HEK293 (cell line): ENCODE data around the gene BACH2.
A peak's percentile ranks its signal among the peaks of the same experiment; 100 is the strongest.
"Not testable (repeated sequence)": the region's sequence is repeated elsewhere in the genome, so short reads cannot be mapped to it uniquely, and the experiment has no call there.

Source experiments
- CTCF ChIA-PET: fragments of 350-600 bp; formaldehyde crosslinking; extraction: SDS; loops from one replicate; lab custom pipeline; 2021; ENCODE audit warnings: antibody characterized with exemption; lab: Yijun Ruan, JAX
- POLR2A ChIA-PET: fragments of 300-600 bp; formaldehyde crosslinking; extraction: SDS; loops from one replicate; lab custom pipeline; 2020; ENCODE audit warnings: antibody characterized with exemption, inconsistent platforms; lab: Yijun Ruan, JAX
- H3K27ac ChIP-seq: fragments of 200-500 bp; sonication (Bioruptor generic); 2 replicates; pipeline ENCODE4 v1.5.1; 2014; ENCODE audit warnings: low read depth, low read length, control low read depth, inconsistent platforms; ENCODE audit errors: extremely low read depth
- H3K36me3 ChIP-seq, 2 experiments: fragments of 200-500 bp in 1 of 2; sonication (Bioruptor generic) in 1 of 2; 1 replicate in 1 of 2; 2 replicates in 1 of 2; pipeline ENCODE4 v1.5.1; 2014 to 2017; ENCODE audit warnings: inconsistent platforms in 2 of 2, low read length in 2 of 2; ENCODE audit not compliant: control insufficient read depth in 2 of 2, insufficient read depth in 1 of 2
- H3K4me1 ChIP-seq: fragments of 200-500 bp; sonication (Bioruptor generic); 2 replicates; pipeline ENCODE4 v1.5.1; 2014; ENCODE audit warnings: mild to moderate bottlenecking, low read length, inconsistent platforms; ENCODE audit not compliant: control insufficient read depth, insufficient read depth
- H3K4me3 ChIP-seq: 2 replicates; pipeline ENCODE4 v1.5.1; 2011; ENCODE audit warnings: low read depth, mild to moderate bottlenecking, control low read depth, low read length, moderate library complexity
- H3K9me3 ChIP-seq: fragments of 200-500 bp; sonication (Bioruptor generic); 2 replicates; pipeline ENCODE4 v1.5.1; 2014; ENCODE audit warnings: low read depth, low read length, inconsistent platforms; ENCODE audit not compliant: control insufficient read depth, insufficient read depth
- GFI1B ChIP-seq: fragments of 450-650 bp; formaldehyde crosslinking; IDR thresholded peaks from 2 replicates; pipeline ENCODE4 v1.5.1; 2016; ENCODE audit warnings: missing biosample characterization, missing genetic modification characterization
- KLF1 ChIP-seq: fragments of 450-650 bp; formaldehyde crosslinking; IDR thresholded peaks from 2 replicates; pipeline ENCODE4 v1.5.1; 2016; ENCODE audit warnings: missing biosample characterization, missing genetic modification characterization
- RBAK ChIP-seq: fragments of 450-650 bp; formaldehyde crosslinking; IDR thresholded peaks from 2 replicates; pipeline ENCODE4 v1.5.1; 2016; ENCODE audit warnings: missing biosample characterization, missing genetic modification characterization
- SCRT1 ChIP-seq: fragments of 450-650 bp; formaldehyde crosslinking; IDR thresholded peaks from 2 replicates; pipeline ENCODE4 v1.5.1; 2016; ENCODE audit warnings: missing biosample characterization, missing genetic modification characterization, borderline replicate concordance
- SCRT2 ChIP-seq: fragments of 450-650 bp; formaldehyde crosslinking; IDR thresholded peaks from 2 replicates; pipeline ENCODE4 v1.5.1; 2016; ENCODE audit warnings: missing biosample characterization, missing genetic modification characterization
- ZFP37 ChIP-seq: fragments of 450-650 bp; formaldehyde crosslinking; IDR thresholded peaks from 2 replicates; pipeline ENCODE4 v1.5.1; 2016; ENCODE audit warnings: missing biosample characterization, missing genetic modification characterization
- ZNF184 ChIP-seq: fragments of 450-650 bp; IDR thresholded peaks from 2 replicates; pipeline ENCODE4 v1.5.1; 2018; ENCODE audit warnings: missing biosample characterization, mild to moderate bottlenecking, missing genetic modification characterization
- ZNF514 ChIP-seq: fragments of 450-650 bp; formaldehyde crosslinking; IDR thresholded peaks from 2 replicates; pipeline ENCODE4 v1.5.1; 2016; ENCODE audit warnings: missing biosample characterization, missing genetic modification characterization
- ZNF544 ChIP-seq: fragments of 450-650 bp; formaldehyde crosslinking; IDR thresholded peaks from 2 replicates; pipeline ENCODE4 v1.5.0; 2017; ENCODE audit warnings: missing biosample characterization, missing genetic modification characterization
- ZSCAN30 ChIP-seq: fragments of 450-650 bp; IDR thresholded peaks from 2 replicates; pipeline ENCODE4 v1.5.1; 2018; ENCODE audit warnings: missing biosample characterization, mild to moderate bottlenecking, missing genetic modification characterization, moderate library complexity
- TF ChIP-seq, protein P1 (sequence below): fragments of 450-650 bp; formaldehyde crosslinking; IDR thresholded peaks from 2 replicates; pipeline ENCODE4 v1.5.1; 2017; ENCODE audit warnings: missing biosample characterization, missing genetic modification characterization
- TF ChIP-seq, protein P2 (sequence below): fragments of 450-650 bp; formaldehyde crosslinking; optimal IDR thresholded peaks from 2 replicates; pipeline ENCODE3; 2016; ENCODE audit warnings: missing biosample characterization, mild to moderate bottlenecking, missing genetic modification characterization
- TF ChIP-seq, protein P3 (sequence below): fragments of 450-650 bp; formaldehyde crosslinking; IDR thresholded peaks from 2 replicates; pipeline ENCODE4 v1.5.1; 2016; ENCODE audit warnings: missing biosample characterization, missing genetic modification characterization

Gene BACH2

DNA sequence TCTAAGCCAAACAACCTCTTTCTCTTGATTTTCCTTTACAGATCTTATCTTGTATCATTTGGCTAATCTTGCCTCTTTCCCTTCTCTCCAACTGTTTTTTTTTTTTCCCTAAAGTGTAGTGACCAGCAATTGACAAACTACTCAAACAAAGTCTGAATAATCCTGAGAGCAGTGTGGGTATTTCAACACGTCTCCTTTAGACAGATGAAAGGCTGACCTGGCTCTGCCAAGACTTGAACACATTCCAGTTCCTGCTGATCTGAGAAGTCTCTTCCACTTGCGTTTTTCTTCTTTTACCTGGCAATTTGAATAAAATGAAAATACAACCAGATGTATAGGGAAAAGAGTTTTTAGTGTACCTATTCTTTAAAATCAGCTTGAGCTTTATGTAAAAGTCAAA lies 234.0 kb downstream of the BACH2 start (continued):
- TF ChIP-seq GFI1B (tag by site-specific recombination) = no peak

DNA sequence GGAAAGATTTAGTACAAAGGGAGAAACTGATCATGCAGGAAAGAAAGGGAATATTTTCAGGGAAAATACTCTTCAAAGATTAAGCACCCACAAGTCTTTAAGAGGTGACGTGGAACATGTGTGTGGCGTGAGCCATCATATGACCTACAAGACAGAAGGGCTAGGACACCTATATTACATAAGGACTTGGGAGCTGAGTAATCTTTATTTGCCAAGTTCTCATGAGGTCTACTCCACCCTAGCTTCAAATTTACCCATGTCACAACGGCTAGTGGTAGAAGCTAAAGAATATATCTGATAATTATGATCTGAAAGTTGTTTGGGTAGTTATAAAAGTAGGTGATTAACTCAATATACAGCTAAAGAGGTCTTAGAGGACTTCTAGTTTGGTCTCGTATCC lies 234.6 kb downstream of the BACH2 start:
- no peak overlapping the region for H3K27ac ChIP-seq
- ChIA-PET POLR2A (no interaction called here), CTCF (interaction anchor here (0.8 to 2.4 kb wide), 3 partner anchors 16 to 122 kb away, joined by 4 to 10 read pairs (median 8); no protein-coding TSS in a partner anchor)
- no peaks in the 10 kb centered on the region for H3K36me3 ChIP-seq
- no peak overlapping the region for H3K4me3 ChIP-seq
- TF ChIP-seq, protein P1, sequence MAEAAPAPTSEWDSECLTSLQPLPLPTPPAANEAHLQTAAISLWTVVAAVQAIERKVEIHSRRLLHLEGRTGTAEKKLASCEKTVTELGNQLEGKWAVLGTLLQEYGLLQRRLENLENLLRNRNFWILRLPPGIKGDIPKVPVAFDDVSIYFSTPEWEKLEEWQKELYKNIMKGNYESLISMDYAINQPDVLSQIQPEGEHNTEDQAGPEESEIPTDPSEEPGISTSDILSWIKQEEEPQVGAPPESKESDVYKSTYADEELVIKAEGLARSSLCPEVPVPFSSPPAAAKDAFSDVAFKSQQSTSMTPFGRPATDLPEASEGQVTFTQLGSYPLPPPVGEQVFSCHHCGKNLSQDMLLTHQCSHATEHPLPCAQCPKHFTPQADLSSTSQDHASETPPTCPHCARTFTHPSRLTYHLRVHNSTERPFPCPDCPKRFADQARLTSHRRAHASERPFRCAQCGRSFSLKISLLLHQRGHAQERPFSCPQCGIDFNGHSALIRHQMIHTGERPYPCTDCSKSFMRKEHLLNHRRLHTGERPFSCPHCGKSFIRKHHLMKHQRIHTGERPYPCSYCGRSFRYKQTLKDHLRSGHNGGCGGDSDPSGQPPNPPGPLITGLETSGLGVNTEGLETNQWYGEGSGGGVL (tag by site-specific recombination) = no peak
- TF ChIP-seq ZFP37 (tag by site-specific recombination) (no peak), KLF1 (no peak), ZNF514 (tag by site-specific recombination) (no peak), ZSCAN30 (tag by site-specific recombination) (no peak)
- TF ChIP-seq, protein P2, sequence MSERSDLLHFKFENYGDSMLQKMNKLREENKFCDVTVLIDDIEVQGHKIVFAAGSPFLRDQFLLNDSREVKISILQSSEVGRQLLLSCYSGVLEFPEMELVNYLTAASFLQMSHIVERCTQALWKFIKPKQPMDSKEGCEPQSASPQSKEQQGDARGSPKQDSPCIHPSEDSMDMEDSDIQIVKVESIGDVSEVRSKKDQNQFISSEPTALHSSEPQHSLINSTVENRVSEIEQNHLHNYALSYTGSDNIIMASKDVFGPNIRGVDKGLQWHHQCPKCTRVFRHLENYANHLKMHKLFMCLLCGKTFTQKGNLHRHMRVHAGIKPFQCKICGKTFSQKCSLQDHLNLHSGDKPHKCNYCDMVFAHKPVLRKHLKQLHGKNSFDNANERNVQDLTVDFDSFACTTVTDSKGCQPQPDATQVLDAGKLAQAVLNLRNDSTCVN (tag by site-specific recombination) = no peak
- no peaks in the 10 kb centered on the region for H3K9me3 ChIP-seq
- 0 out of 2 replicates have a peak, but pooled peaks cover 3% of the 10 kb centered on the region for H3K4me1 ChIP-seq

- H3K27ac ChIP-seq, H3K4me3 ChIP-seq, H3K36me3 ChIP-seq, CTCF ChIA-PET, H3K4me1 ChIP-seq, H3K9me3 ChIP-seq, POLR2A ChIA-PET: not testable (repeated sequence)
- peak; percentile 87 for TF ChIP-seq SCRT2 (tag by site-specific recombination)
- 0 out of 2 replicates have a peak, but pooled peaks have one; percentile 31 for TF ChIP-seq ZNF184
- TF ChIP-seq SCRT1 (tag by site-specific recombination) = peak; percentile 73
These were observed 237.5 kb downstream of the BACH2 start for GRCh38 chr6:90059178-90059577.

- H3K4me3 ChIP-seq, CTCF ChIA-PET, H3K36me3 ChIP-seq, H3K4me1 ChIP-seq, H3K27ac ChIP-seq, POLR2A ChIA-PET, H3K9me3 ChIP-seq: not testable (repeated sequence)
These were observed 240.7 kb downstream of the BACH2 start for GRCh38 chr6:90055924-90056323.

- H3K4me3 ChIP-seq, POLR2A ChIA-PET, H3K9me3 ChIP-seq, H3K36me3 ChIP-seq, CTCF ChIA-PET, H3K4me1 ChIP-seq, H3K27ac ChIP-seq: not testable (repeated sequence)
These were observed 242.4 kb downstream of the BACH2 start for GRCh38 chr6:90054193-90054592.

DNA sequence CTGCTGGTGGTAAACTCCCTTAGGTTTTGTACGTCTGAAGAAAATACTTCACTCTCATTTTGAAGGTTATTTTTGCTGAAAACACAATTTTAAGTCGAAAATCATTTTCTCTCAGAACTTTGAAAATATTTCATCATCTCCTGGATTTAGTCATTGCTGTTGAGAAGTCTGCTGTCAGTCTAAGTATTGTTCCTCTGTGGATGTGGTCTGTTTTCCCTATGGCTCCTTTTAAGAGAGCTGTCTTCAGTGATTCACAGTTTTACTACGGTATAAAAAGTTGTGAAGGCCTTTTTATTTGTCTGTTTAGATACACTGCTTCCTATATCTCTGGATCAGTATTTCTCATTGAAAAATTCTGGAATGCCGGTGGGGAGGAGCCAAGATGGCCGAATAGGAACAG lies 243.0 kb downstream of the BACH2 start:
- Histone ChIP-seq H3K27ac (no peak overlapping the region), H3K36me3 (no peaks in the 10 kb centered on the region), H3K9me3 (no peaks in the 10 kb centered on the region), H3K4me3 (no peak overlapping the region), H3K4me1 (no peaks in the 10 kb centered on the region)
- ChIA-PET CTCF (no interaction called here), POLR2A (no interaction called here)
- TF ChIP-seq ZNF544 = no peak
- TF ChIP-seq, protein P3, sequence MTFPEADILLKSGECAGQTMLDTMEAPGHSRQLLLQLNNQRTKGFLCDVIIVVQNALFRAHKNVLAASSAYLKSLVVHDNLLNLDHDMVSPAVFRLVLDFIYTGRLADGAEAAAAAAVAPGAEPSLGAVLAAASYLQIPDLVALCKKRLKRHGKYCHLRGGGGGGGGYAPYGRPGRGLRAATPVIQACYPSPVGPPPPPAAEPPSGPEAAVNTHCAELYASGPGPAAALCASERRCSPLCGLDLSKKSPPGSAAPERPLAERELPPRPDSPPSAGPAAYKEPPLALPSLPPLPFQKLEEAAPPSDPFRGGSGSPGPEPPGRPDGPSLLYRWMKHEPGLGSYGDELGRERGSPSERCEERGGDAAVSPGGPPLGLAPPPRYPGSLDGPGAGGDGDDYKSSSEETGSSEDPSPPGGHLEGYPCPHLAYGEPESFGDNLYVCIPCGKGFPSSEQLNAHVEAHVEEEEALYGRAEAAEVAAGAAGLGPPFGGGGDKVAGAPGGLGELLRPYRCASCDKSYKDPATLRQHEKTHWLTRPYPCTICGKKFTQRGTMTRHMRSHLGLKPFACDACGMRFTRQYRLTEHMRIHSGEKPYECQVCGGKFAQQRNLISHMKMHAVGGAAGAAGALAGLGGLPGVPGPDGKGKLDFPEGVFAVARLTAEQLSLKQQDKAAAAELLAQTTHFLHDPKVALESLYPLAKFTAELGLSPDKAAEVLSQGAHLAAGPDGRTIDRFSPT (tag by site-specific recombination) = no peak
- no peak for TF ChIP-seq RBAK
